ENCODE results near the gene SMYD4.

SMYD4 gene

GRCh38 chr17:1769822-1770477 is 59.8 kb downstream of the SMYD4 start:
- DNase-seq (ENCODE audit: low read depth in 1 of 2, low spot score in 1 of 2): no peak
- no peak for TF ChIP-seq GABPA (IDR thresholded peaks at IDR 0.05; ENCODE audit: low read depth)
- no peak for TF ChIP-seq SPI1 (IDR thresholded peaks at IDR 0.05; ENCODE audit: borderline replicate concordance, low read depth)
- TF ChIP-seq REST (IDR thresholded peaks at IDR 0.05; ENCODE audit: insufficient replicate concordance, low read depth): no peak
- no peak for TF ChIP-seq POLR2AphosphoS5 (IDR thresholded peaks at IDR 0.05; ENCODE audit: low read depth)
- TF ChIP-seq CTCF (IDR thresholded peaks at IDR 0.05; ENCODE audit: insufficient read depth, low read length): no peak
- Histone ChIP-seq H3K4me3 (replicated peaks; ENCODE audit: insufficient read depth, low read length) (no peak overlapping the region), H3K27ac (replicated peaks) (no peak overlapping the region), H3K27me3 (ENCODE audit: insufficient read depth, poor library complexity, severe bottlenecking) (no peaks in the 10 kb centered on the region)

GRCh38 chr17:1767358-1767757 is 62.3 kb downstream of the SMYD4 start:
- no peak overlapping the region for H3K4me3 ChIP-seq (replicated peaks; ENCODE audit: insufficient read depth, low read length)
- TF ChIP-seq GABPA (IDR thresholded peaks at IDR 0.05; ENCODE audit: low read depth) (no peak), SPI1 (IDR thresholded peaks at IDR 0.05; ENCODE audit: borderline replicate concordance, low read depth) (no peak), REST (IDR thresholded peaks at IDR 0.05; ENCODE audit: insufficient replicate concordance, low read depth) (no peak), CTCF (IDR thresholded peaks at IDR 0.05; ENCODE audit: insufficient read depth, low read length) (no peak), POLR2AphosphoS5 (IDR thresholded peaks at IDR 0.05; ENCODE audit: low read depth) (no peak)
- no peak for DNase-seq (ENCODE audit: low read depth in 1 of 2, low spot score in 1 of 2)
- H3K27me3 ChIP-seq (ENCODE audit: insufficient read depth, poor library complexity, severe bottlenecking): no peaks in the 10 kb centered on the region
- no peak overlapping the region for H3K27ac ChIP-seq (replicated peaks)

GRCh38 chr17:1766382-1767135 is 63.1 kb downstream of the SMYD4 start:
- no peak overlapping the region for H3K4me3 ChIP-seq (replicated peaks; ENCODE audit: insufficient read depth, low read length)
- no peaks in the 10 kb centered on the region for H3K27me3 ChIP-seq (ENCODE audit: insufficient read depth, poor library complexity, severe bottlenecking)
- no peak for TF ChIP-seq GABPA (IDR thresholded peaks at IDR 0.05; ENCODE audit: low read depth)
- no peak for TF ChIP-seq CTCF (IDR thresholded peaks at IDR 0.05; ENCODE audit: insufficient read depth, low read length)
- TF ChIP-seq POLR2AphosphoS5 (IDR thresholded peaks at IDR 0.05; ENCODE audit: low read depth): no peak
- no peak for TF ChIP-seq REST (IDR thresholded peaks at IDR 0.05; ENCODE audit: insufficient replicate concordance, low read depth)
- no peak for TF ChIP-seq SPI1 (IDR thresholded peaks at IDR 0.05; ENCODE audit: borderline replicate concordance, low read depth)
- no peak overlapping the region for H3K27ac ChIP-seq (replicated peaks)
- DNase-seq (ENCODE audit: low read depth in 1 of 2, low spot score in 1 of 2): no peak
